ENCODE data around the gene ITGA1. TPM values are rescaled to one million over a fixed set of nuclear protein-coding genes. Genes with fewer than 3 reads are reported as not detected.
"Not testable (repeated sequence)": the region's sequence is repeated elsewhere in the genome, so short reads cannot be mapped to it uniquely, and the experiment has no call there.

Gene ITGA1
- total RNA-seq, 4 donors from 2014 or later: 5.7 to 20.4 (median 12.4) TPM

- no peaks in the 10 kb centered on the region for H3K9me3 ChIP-seq
- peaks cover 0 to 5% of the 10 kb centered on the region in 2 donors for H3K4me1 ChIP-seq
- H3K27ac ChIP-seq: no peak overlapping the region
- H3K4me3 ChIP-seq: no peak overlapping the region
- intact Hi-C loops (cut with DNase I; ENCODE audit: low total_unique reads): no loop called here
- TF ChIP-seq POLR2A (IDR thresholded peaks at IDR 0.05) (no peak), CTCF (IDR thresholded peaks at IDR 0.05 in 4 of 5, conservative IDR thresholded peaks at IDR 0.05 in 1 of 5) (no peak)
- H3K36me3 ChIP-seq: no peaks in the 10 kb centered on the region
- in situ Hi-C loops (cut with MboI; ENCODE audit: low sequenced_read_pairs in 4 of 4): no loop called here
- no peak for ATAC-seq
- DNase-seq: no peak
- no peaks in the 10 kb centered on the region for H3K27me3 ChIP-seq
These were observed 71.9 kb downstream of the ITGA1 start for GRCh38 chr5:52859628-52860027.

GRCh38 chr5:52861368-52861767, 73.7 kb downstream of the ITGA1 start:
- Histone ChIP-seq H3K36me3 (no peaks in the 10 kb centered on the region), H3K27ac (no peak overlapping the region), H3K9me3 (no peaks in the 10 kb centered on the region), H3K4me1 (no peaks in the 10 kb centered on the region), H3K4me3 (no peak overlapping the region), H3K27me3 (no peaks in the 10 kb centered on the region)
- ATAC-seq: no peak
- in situ Hi-C loops (cut with MboI; ENCODE audit: low sequenced_read_pairs in 4 of 4): no loop called here
- DNase-seq: no peak
- TF ChIP-seq POLR2A (IDR thresholded peaks at IDR 0.05): no peak
- no peak for TF ChIP-seq CTCF (IDR thresholded peaks at IDR 0.05 in 4 of 5, conservative IDR thresholded peaks at IDR 0.05 in 1 of 5)
- intact Hi-C loops (cut with DNase I; ENCODE audit: low total_unique reads): no loop called here

- intact Hi-C loops (cut with DNase I; ENCODE audit: low total_unique reads) (no loop called here), in situ Hi-C loops (cut with MboI; ENCODE audit: low sequenced_read_pairs in 4 of 4) (no loop called here)
- H3K36me3 ChIP-seq: no peaks in the 10 kb centered on the region
- H3K4me3 ChIP-seq: no peak overlapping the region
- H3K27me3 ChIP-seq: no peaks in the 10 kb centered on the region
- H3K27ac ChIP-seq: peak overlapping the region in 2 of 4 donors; percentile 8 to 38
- H3K9me3 ChIP-seq: no peaks in the 10 kb centered on the region
- ATAC-seq (no peak), DNase-seq (no peak)
- no peaks in the 10 kb centered on the region for H3K4me1 ChIP-seq
- no peak for TF ChIP-seq POLR2A (IDR thresholded peaks at IDR 0.05)
- no peak for TF ChIP-seq CTCF (IDR thresholded peaks at IDR 0.05 in 4 of 5, conservative IDR thresholded peaks at IDR 0.05 in 1 of 5)
These were observed 76.1 kb downstream of the ITGA1 start for GRCh38 chr5:52863715-52864290.

- ATAC-seq (no peak), DNase-seq (no peak)
- no peak overlapping the region for H3K4me3 ChIP-seq
- H3K27me3 ChIP-seq: no peaks in the 10 kb centered on the region
- no peaks in the 10 kb centered on the region for H3K4me1 ChIP-seq
- H3K36me3 ChIP-seq: no peaks in the 10 kb centered on the region
- no peak overlapping the region for H3K27ac ChIP-seq
- no peak for TF ChIP-seq CTCF (IDR thresholded peaks at IDR 0.05 in 4 of 5, conservative IDR thresholded peaks at IDR 0.05 in 1 of 5)
- no peak for TF ChIP-seq POLR2A (IDR thresholded peaks at IDR 0.05)
- intact Hi-C loops (cut with DNase I; ENCODE audit: low total_unique reads): no loop called here
- H3K9me3 ChIP-seq: no peaks in the 10 kb centered on the region
- in situ Hi-C loops (cut with MboI; ENCODE audit: low sequenced_read_pairs in 4 of 4): no loop called here
These were observed 76.7 kb downstream of the ITGA1 start for GRCh38 chr5:52864371-52864770.

GRCh38 chr5:52864884-52865283, 77.2 kb downstream of the ITGA1 start:
- peak overlapping the region in 1 of 4 donors; percentile 11 for H3K27ac ChIP-seq
- ATAC-seq (no peak), DNase-seq (no peak)
- in situ Hi-C loops (cut with MboI; ENCODE audit: low sequenced_read_pairs in 4 of 4): no loop called here
- H3K27me3 ChIP-seq: no peaks in the 10 kb centered on the region
- TF ChIP-seq POLR2A (IDR thresholded peaks at IDR 0.05) (no peak), CTCF (IDR thresholded peaks at IDR 0.05 in 4 of 5, conservative IDR thresholded peaks at IDR 0.05 in 1 of 5) (no peak)
- H3K9me3 ChIP-seq: no peaks in the 10 kb centered on the region
- H3K4me1 ChIP-seq: peaks cover 0 to 1% of the 10 kb centered on the region in 2 donors
- no peak overlapping the region for H3K4me3 ChIP-seq
- intact Hi-C loops (cut with DNase I; ENCODE audit: low total_unique reads): no loop called here
- no peaks in the 10 kb centered on the region for H3K36me3 ChIP-seq

GRCh38 chr5:52865991-52866390, 78.3 kb downstream of the ITGA1 start:
- H3K27me3 ChIP-seq; H3K4me3 ChIP-seq; ATAC-seq; DNase-seq; H3K27ac ChIP-seq; H3K9me3 ChIP-seq; in situ Hi-C loops (cut with MboI; ENCODE audit: low sequenced_read_pairs in 4 of 4); H3K4me1 ChIP-seq; H3K36me3 ChIP-seq; intact Hi-C loops (cut with DNase I; ENCODE audit: low total_unique reads): not testable (repeated sequence)
